GM12878 (cell line): ENCODE data around the gene B3GALT5. TPM values are rescaled to one million over a fixed set of nuclear protein-coding genes. Genes with fewer than 3 reads are reported as not detected.

Experiments
- CEBPZ ChIP-seq: fragments of 150-350 bp; IDR thresholded peaks from 2 replicates; pipeline ENCODE4 v1.6.1; 2016; ENCODE audit warnings: low read depth, low read length
- CREM ChIP-seq: IDR thresholded peaks from 2 replicates; pipeline ENCODE4 v1.6.1; 2014; ENCODE audit warnings: antibody characterized with exemption, low read depth
- ELK1 ChIP-seq: IDR thresholded peaks from 2 replicates; pipeline ENCODE4 v1.6.1; 2012; ENCODE audit warnings: low read depth, low read length, improper control_type of control experiment
- ETV6 ChIP-seq, 2 experiments: fragments of 450-650 bp in 1 of 2; IDR thresholded peaks in 1 of 2; conservative IDR thresholded peaks in 1 of 2; 2 replicates each; pipeline ENCODE4 v1.6.1; 2014; ENCODE audit warnings: antibody characterized with exemption in 1 of 2, borderline replicate concordance in 1 of 2, low read depth in 1 of 2, mild to moderate bottlenecking in 1 of 2, moderate library complexity in 1 of 2
- EZH2 ChIP-seq: IDR thresholded peaks from 2 replicates; pipeline ENCODE4 v1.6.1; 2012; ENCODE audit warnings: low read depth, mild to moderate bottlenecking, control low read depth, inconsistent platforms, low read length, borderline replicate concordance; ENCODE audit not compliant: control insufficient read depth
- IRF3 ChIP-seq: fragments of 450-650 bp; IDR thresholded peaks from 2 replicates; pipeline ENCODE4 v1.6.1; 2014; ENCODE audit warnings: mild to moderate bottlenecking
- IRF5 ChIP-seq: fragments of 450-650 bp; IDR thresholded peaks from 2 replicates; pipeline ENCODE4 v1.6.1; 2017; ENCODE audit warnings: borderline replicate concordance
- MYB ChIP-seq: fragments of 150-350 bp; IDR thresholded peaks from 2 replicates; pipeline ENCODE4 v1.6.1; 2014; ENCODE audit warnings: mild to moderate bottlenecking, low read depth, low read length, borderline replicate concordance
- RUNX3 ChIP-seq: IDR thresholded peaks from 2 replicates; pipeline ENCODE4 v1.6.1; 2012; ENCODE audit warnings: low read length, inconsistent platforms
- WRNIP1 ChIP-seq: IDR thresholded peaks from 2 replicates; pipeline ENCODE4 v1.6.1; 2011; ENCODE audit warnings: low read depth, low read length, improper control_type of control experiment, borderline replicate concordance
- polyA plus RNA-seq, 11 experiments: library from polyadenylated mRNA; depleted of rRNA in 4 of 11; unstranded in 6 of 11; stranded (reverse) in 5 of 11; fragments of >200 nt; fragmentation: Nextera tagmentation in 4 of 11; fragmentation: Illumina TruSeq in 1 of 11; extraction: Ambion mirVana in 4 of 11; extraction: Trizol in 1 of 11; gene quantifications; 1 replicate in 1 of 11; 2 replicates in 10 of 11; pipeline versions ENCODE4 v1.2.1 to v1.2.3, GENCODE V29; 2011 to 2016; ENCODE audit warnings: inconsistent platforms in 2 of 11, missing spikeins in 2 of 11, low read depth in 1 of 11
- total RNA-seq, 4 experiments: library from RNA; depleted of rRNA in 3 of 4; stranded (reverse); fragments of >200 nt in 3 of 4; fragmentation: Illumina TruSeq in 1 of 4; extraction: Trizol in 1 of 4; gene quantifications; 2 replicates each; pipeline versions ENCODE4 v1.2.1 to v1.2.3, GENCODE V29; 2013 to 2021

Gene B3GALT5
- total and polyA plus RNA-seq, 10 of the 15 experiments (the other 5 are each of a cell fraction or from before 2014, with no cell fraction given), result 0.03 to 0.04 TPM; not detected in 8

- TF ChIP-seq ELK1 (no peak), EZH2 (no peak), MYB (no peak), CEBPZ (no peak), CREM (no peak), ETV6 (conservative IDR thresholded peaks at IDR 0.05 in 1 of 2, IDR thresholded peaks at IDR 0.05 in 1 of 2; ENCODE audit: borderline replicate concordance in 1 of 2, low read depth in 1 of 2) (no peak), RUNX3 (no peak), WRNIP1 (no peak), IRF3 (no peak), IRF5 (no peak)
Observed at GRCh38 chr21:39648879-39649278, 36.1 kb downstream of the B3GALT5 start (continued).
